T47D (cell line): ENCODE data around the gene PCSK5.

Source experiments
- DNase-seq, 2 experiments: peaks; one replicate each; pipeline versions ENCODE4 v3.0.0 to v3.0.0-alpha.2; 2011 to 2012; ENCODE audit warnings: low read depth in 1 of 2, low spot score in 1 of 2
- JUND ChIP-seq: IDR thresholded peaks from 2 replicates; pipeline ENCODE4 v1.6.1; 2012; ENCODE audit warnings: low read depth
- in situ Hi-C: cut with HindIII; loops from 2 replicates; pipeline ENCODE4 v1.10.0; 2016; ENCODE audit warnings: low sequenced_read_pairs, low pct_unique_long_range_greater_than_20kb

The PCSK5 gene

DNA sequence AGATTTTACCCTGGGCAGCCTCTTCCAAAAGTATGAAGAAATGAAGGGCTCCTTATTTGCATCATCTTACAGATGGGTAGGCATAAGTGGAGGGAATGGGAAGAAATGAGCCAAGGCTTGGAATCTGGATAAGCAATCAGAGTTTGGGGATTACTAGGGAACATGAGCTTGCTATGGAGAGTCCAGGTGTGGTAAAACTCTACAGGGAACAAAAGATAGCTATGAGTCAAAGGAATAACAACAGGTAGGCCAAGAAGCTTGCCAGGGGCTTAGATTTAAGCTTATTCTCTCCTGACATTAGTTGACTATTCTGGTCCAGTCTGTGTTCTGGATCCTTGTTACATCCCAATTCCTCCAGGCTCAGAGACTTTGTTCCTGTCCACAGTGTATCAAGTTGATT is 487.3 kb downstream of the PCSK5 start:
- no peak for TF ChIP-seq JUND
- in situ Hi-C loops: no loop called here
- DNase-seq: no peak

DNA sequence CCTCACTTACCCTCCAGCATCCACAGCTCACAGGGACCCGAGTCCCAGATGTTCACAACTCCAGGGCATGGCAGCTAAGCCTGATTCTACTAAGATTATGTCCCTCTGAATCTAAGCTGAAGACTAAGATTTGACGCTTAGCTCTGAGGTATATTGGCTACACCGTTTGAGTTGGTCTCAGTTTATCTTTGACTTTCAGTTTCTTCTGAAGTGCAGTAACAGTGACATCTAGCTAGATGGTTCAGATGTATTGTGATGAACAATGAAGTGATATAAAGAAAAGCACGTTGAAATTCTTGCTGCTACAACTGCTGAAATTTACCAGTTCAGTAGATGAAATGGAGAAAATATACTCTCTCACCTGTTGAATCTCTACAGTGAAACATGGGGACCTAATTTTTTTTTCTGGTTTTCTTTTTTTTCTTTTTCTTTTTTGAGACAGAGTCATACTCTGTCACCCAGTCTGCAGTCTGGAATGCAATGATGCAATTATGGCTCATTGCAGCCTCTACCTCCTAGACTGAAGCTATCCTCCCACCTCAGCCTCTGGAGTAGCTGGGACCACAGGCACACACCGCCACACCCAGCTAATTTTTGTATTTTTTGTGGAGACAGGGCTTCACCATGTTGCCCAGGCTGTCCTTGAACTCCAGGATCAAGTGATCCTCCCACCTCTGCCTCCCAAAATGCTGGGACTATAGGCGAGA is 488.0 kb downstream of the PCSK5 start:
- in situ Hi-C loops: no loop called here
- DNase-seq: no peak
- TF ChIP-seq JUND: no peak

DNA sequence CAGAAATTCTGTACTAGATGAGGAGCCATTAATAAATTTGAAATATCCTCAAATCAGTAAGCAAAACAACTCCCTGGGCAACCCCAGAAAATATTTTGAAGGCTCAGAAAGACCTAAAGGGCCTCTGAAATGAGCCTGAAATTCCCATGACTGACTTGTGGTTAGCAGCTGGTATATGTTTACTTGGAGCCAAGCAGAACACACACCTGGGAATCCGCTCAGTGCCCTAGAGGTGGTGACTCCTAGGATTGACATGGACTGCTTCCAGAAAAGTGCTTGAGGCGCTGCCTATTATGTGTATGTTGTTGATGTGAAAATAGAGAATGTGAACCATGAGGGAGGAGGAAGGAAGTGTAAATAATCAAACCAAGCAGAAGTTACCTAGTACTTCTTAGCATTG is 489.0 kb downstream of the PCSK5 start:
- DNase-seq: peak; percentile 7 to 87
- in situ Hi-C loops: no loop called here
- no peak for TF ChIP-seq JUND

DNA sequence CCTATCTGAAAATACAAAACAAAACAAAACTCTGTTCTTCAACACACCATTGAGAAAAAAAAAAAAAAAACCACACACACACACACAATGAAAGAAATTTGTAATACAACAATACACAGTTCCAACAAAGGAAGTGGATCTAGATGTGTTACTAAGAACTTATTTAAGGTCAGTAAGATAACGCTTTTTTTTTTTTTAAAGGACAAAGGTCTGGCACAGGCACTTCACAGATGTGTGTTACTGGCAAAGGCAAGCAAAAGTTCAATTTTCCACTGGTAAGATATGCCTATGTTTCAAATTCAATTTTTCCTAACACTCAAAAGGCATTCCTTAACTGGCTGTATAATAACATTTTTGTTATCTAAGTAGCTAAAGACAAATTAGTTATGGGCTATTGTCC is 500.2 kb downstream of the PCSK5 start:
- in situ Hi-C loops: no loop called here
- no peak for TF ChIP-seq JUND
- DNase-seq: no peak

DNA sequence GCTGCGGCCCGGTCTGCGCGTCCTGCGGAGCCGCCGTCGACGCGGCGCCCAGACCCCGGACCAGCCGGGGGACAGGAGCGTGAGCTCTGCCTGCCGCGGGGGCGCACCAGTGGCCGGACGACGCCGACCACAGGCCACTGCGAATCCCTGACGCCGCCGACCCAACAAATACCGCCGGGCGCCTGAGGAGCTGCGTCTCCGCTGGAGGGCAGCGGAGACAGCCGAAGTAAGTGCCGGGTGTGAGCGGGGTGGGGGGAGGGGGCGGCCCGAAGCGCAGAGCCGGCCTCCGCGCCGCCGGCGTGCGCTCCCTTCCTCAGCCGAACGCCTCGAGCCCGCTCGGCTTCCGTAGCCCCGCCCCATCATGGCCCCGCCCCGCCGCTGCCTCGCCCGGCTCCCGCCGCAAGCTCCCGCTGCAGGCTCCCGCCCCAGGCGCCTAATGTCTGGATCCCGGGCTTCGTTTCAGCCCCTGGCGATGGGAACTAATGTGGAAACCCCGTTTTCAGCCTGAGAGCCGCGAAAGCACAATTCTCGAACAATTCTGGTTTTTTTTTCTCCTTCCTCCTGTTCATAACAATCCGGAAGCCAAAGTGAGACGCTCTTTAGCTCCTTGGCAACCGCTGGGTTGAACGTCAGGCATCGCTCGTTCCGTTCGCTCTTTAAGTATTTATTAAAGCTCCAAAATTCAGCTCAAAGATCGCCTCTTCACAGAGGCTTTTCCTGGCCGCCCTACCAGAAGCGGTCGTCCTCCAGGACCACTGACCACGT is 503.9 kb downstream of the PCSK5 start, which contains the start of gene RFK:
Gene RFK (minus strand): TSS at position 232 of the 765 bp plus-strand sequence. CDS start 255 bp downstream, outside the sequence.
- TF ChIP-seq JUND: no peak
- in situ Hi-C loops: no loop called here
- peak; percentile 73 to 88 for DNase-seq

DNA sequence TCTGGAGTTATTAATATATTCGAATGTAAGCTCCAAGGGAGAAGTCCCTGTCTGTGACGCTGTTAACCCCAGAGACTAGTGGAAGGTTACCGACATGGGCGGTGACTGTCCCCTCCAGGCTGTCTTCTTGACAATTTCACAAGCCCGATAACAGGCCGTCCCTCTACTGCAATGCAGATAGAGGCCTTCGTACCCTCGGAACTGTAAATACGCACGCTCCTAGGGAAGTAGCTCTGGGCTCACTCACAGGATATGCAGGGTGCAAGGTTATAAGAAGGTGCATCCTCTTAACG is 504.4 kb downstream of the PCSK5 start:
- peak in 1 of 2 experiments; percentile 11 for DNase-seq
- no peak for TF ChIP-seq JUND
- in situ Hi-C loops: no loop called here

DNA sequence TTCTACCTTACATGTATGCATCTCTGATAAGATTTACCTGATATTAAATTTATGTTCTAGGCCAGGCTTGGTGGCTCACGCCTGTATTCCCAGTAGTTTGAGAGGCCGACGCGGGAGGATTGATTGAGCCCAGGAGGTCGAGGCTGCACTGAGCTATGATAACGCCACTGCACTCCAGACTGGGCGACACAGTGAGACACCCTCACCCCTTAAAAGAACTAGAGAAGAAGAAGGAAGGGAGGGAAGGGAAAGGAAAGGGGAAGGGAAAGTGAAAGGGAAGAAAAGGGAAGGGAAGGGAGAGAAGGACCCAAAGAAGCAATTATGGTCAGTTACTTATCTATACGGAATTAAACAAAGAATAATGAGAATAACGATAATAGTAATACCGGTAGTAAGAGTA is 504.9 kb downstream of the PCSK5 start:
- in situ Hi-C loops: no loop called here
- DNase-seq: no peak
- no peak for TF ChIP-seq JUND

DNA sequence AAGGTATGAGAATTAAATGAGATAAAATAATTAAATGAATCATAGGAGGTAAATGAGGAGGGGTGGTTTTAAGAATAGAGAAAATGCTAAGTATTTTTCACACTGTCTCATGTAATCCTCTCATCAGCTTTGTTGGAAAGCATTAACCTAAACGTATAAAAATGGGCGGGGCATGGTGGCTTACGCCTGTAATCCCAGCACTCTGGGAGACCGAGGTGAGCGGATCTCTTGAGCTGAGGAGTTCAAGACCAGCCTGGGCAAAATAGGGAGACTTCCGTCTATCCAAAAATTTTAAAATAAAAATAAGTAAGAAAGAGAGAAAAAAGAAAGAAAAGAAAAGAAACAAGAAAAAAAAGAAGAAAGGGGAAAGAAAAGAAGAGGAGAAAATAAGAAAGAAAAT is 505.7 kb downstream of the PCSK5 start:
- TF ChIP-seq JUND: no peak
- no peak for DNase-seq
- in situ Hi-C loops: no loop called here

DNA sequence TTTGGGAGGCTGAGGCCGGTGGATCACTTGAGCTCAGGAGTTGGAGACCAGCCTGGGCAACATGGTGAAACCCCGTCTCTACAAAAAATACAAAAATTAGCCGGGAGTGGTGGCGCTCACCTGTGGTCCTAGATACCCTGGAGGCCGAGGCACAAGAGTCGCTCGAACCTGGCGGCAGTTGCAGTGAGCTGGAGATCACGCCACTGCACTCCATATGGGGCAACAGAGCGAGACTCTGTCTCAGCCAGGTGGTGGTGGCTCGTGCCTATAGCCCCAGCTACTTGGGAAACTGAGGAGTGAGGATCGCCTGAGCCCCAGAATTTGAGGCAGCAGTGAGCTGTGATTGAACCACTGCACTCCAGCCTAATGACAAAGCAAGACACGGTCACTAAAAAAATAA is 506.1 kb downstream of the PCSK5 start:
- in situ Hi-C loops: no loop called here
- no peak for TF ChIP-seq JUND
- no peak for DNase-seq

DNA sequence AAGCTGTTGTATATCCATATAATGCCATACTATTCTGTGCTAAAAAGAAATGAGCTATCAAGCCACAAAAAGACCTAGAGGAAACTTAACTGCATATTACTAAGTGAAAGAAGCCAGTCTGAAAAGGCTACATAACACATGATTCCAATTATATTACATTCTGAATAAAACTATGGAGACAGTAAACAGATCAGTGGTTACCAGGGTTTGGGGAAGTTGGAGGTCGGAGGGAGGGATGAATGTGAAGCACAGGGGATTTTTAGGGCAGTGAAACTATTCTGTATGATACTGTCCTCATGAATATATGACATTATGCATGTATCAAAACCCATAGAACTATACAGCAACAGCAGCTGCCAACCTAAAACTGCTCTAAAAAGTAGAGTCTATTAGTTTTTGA is 509.4 kb downstream of the PCSK5 start:
- TF ChIP-seq JUND: no peak
- in situ Hi-C loops: no loop called here
- DNase-seq: no peak

DNA sequence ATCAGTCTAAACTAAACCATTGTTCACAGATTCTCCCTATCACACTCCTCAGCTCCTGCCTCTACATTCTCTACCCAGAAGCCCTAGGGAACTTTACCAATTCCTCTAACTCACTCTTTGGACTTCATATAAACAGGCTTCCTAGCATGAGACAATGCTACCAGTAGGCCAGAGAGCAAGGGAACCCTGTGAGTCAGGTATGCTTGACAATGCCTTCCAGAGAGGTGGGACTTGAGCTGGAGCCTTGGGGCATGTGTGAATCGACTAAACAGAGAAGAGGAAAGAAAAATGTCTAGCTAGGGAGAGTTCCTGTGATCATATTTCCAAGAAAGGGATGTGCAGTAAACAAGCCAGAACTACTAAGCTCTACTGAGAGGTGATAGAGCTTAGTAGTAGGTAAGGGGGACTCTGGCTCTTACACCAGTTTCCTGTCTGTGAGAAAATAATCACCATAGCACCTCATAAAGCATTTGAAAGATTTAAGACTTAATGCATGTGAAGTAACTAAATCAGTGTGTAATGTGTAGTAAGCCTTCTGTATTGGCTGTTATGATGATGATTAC is 510.1 kb downstream of the PCSK5 start:
- in situ Hi-C loops: no loop called here
- no peak for DNase-seq
- TF ChIP-seq JUND: no peak

DNA sequence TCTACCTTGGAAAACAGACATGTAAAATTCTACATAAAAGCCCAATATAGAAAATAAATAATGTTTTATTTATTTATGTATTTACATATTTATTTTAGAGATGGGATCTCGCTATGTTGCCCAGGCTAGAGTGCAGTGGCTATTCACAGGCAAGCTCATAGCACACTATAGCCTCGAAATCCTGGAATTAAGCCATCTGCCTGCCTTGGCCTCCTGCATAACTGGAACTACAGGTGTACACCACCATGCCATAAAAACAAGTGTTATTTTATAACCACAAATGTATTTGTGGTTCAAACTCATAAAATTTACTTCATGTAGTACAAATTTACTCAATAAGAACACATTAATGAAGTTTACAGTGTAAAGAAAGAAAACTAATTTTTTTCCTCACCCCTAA is 510.7 kb downstream of the PCSK5 start:
- in situ Hi-C loops: no loop called here
- no peak for TF ChIP-seq JUND
- peak in 1 of 2 experiments; percentile 56 for DNase-seq
